ENCODE data around the gene OR6Y1. TPM values are rescaled to one million over a fixed set of nuclear protein-coding genes. Genes with fewer than 3 reads are reported as not detected.

Gene OR6Y1
- total and polyA plus RNA-seq, 4 donors = not detected

GRCh38 chr1:158547533-158547932, 6.7 kb downstream of the OR6Y1 start:
- Histone ChIP-seq H3K9ac (ENCODE audit: low read depth in 1 of 2, low read length in 2 of 2) (no peak overlapping the region), H3K9me3 (ENCODE audit: control insufficient read depth in 4 of 4, low read length in 3 of 4) (no peaks in the 10 kb centered on the region), H3K27me3 (ENCODE audit: control insufficient read depth in 4 of 4, insufficient read depth in 4 of 4, low read length in 3 of 4) (no peaks in the 10 kb centered on the region), H3K36me3 (ENCODE audit: control insufficient read depth in 4 of 4, insufficient read depth in 3 of 4, low read depth in 1 of 4, low read length in 3 of 4) (no peaks in the 10 kb centered on the region), H3K4me3 (ENCODE audit: low read depth in 1 of 3, low read length in 3 of 3) (no peak overlapping the region), H3K27ac (ENCODE audit: low read depth in 1 of 2, low read length in 2 of 2) (no peak overlapping the region), H3K4me1 (ENCODE audit: control insufficient read depth in 4 of 4, insufficient read depth in 4 of 4, low read length in 3 of 4) (no peaks in the 10 kb centered on the region)
- TF ChIP-seq TAF1 (conservative IDR thresholded peaks at IDR 0.05) (no peak), RAD21 (IDR thresholded peaks at IDR 0.05) (no peak), EGR1 (IDR thresholded peaks at IDR 0.05; ENCODE audit: low read depth in 2 of 2) (no peak), SP1 (IDR thresholded peaks at IDR 0.05) (no peak), MAX (IDR thresholded peaks at IDR 0.05) (no peak), HNF4G (IDR thresholded peaks at IDR 0.05) (no peak), JUND (IDR thresholded peaks at IDR 0.05) (no peak), YY1 (IDR thresholded peaks at IDR 0.05) (no peak), ATF3 (IDR thresholded peaks at IDR 0.05) (no peak), NR2F2 (IDR thresholded peaks at IDR 0.05) (no peak), RXRA (IDR thresholded peaks at IDR 0.05) (no peak), FOXA2 (IDR thresholded peaks at IDR 0.05) (no peak), HNF4A (conservative IDR thresholded peaks at IDR 0.05) (no peak), FOXA1 (IDR thresholded peaks at IDR 0.05) (no peak), GABPA (IDR thresholded peaks at IDR 0.05 in 1 of 2, conservative IDR thresholded peaks at IDR 0.05 in 1 of 2) (no peak)
- TF ChIP-seq, protein P1, sequence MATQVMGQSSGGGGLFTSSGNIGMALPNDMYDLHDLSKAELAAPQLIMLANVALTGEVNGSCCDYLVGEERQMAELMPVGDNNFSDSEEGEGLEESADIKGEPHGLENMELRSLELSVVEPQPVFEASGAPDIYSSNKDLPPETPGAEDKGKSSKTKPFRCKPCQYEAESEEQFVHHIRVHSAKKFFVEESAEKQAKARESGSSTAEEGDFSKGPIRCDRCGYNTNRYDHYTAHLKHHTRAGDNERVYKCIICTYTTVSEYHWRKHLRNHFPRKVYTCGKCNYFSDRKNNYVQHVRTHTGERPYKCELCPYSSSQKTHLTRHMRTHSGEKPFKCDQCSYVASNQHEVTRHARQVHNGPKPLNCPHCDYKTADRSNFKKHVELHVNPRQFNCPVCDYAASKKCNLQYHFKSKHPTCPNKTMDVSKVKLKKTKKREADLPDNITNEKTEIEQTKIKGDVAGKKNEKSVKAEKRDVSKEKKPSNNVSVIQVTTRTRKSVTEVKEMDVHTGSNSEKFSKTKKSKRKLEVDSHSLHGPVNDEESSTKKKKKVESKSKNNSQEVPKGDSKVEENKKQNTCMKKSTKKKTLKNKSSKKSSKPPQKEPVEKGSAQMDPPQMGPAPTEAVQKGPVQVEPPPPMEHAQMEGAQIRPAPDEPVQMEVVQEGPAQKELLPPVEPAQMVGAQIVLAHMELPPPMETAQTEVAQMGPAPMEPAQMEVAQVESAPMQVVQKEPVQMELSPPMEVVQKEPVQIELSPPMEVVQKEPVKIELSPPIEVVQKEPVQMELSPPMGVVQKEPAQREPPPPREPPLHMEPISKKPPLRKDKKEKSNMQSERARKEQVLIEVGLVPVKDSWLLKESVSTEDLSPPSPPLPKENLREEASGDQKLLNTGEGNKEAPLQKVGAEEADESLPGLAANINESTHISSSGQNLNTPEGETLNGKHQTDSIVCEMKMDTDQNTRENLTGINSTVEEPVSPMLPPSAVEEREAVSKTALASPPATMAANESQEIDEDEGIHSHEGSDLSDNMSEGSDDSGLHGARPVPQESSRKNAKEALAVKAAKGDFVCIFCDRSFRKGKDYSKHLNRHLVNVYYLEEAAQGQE (IDR thresholded peaks at IDR 0.05) = no peak
- TF ChIP-seq, protein P2, sequence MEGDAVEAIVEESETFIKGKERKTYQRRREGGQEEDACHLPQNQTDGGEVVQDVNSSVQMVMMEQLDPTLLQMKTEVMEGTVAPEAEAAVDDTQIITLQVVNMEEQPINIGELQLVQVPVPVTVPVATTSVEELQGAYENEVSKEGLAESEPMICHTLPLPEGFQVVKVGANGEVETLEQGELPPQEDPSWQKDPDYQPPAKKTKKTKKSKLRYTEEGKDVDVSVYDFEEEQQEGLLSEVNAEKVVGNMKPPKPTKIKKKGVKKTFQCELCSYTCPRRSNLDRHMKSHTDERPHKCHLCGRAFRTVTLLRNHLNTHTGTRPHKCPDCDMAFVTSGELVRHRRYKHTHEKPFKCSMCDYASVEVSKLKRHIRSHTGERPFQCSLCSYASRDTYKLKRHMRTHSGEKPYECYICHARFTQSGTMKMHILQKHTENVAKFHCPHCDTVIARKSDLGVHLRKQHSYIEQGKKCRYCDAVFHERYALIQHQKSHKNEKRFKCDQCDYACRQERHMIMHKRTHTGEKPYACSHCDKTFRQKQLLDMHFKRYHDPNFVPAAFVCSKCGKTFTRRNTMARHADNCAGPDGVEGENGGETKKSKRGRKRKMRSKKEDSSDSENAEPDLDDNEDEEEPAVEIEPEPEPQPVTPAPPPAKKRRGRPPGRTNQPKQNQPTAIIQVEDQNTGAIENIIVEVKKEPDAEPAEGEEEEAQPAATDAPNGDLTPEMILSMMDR (IDR thresholded peaks at IDR 0.05; ENCODE audit: low read depth, low read length, missing input control) = no peak
- TF ChIP-seq, protein P3, sequence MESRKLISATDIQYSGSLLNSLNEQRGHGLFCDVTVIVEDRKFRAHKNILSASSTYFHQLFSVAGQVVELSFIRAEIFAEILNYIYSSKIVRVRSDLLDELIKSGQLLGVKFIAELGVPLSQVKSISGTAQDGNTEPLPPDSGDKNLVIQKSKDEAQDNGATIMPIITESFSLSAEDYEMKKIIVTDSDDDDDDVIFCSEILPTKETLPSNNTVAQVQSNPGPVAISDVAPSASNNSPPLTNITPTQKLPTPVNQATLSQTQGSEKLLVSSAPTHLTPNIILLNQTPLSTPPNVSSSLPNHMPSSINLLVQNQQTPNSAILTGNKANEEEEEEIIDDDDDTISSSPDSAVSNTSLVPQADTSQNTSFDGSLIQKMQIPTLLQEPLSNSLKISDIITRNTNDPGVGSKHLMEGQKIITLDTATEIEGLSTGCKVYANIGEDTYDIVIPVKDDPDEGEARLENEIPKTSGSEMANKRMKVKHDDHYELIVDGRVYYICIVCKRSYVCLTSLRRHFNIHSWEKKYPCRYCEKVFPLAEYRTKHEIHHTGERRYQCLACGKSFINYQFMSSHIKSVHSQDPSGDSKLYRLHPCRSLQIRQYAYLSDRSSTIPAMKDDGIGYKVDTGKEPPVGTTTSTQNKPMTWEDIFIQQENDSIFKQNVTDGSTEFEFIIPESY (IDR thresholded peaks at IDR 0.05) = no peak
- DNase-seq (ENCODE audit: low spot score) = no peak
- 93% methylated on average over 2 of the region's 2 CpGs for WGBS

All from liver (tissue), 9 donors.